ENCODE measurements around the gene ERI3.
"Not testable (repeated sequence)": the region's sequence is repeated elsewhere in the genome, so short reads cannot be mapped to it uniquely, and the experiment has no call there.

ERI3 gene

GRCh38 chr1:44213222-44214112, 141.6 kb downstream of the ERI3 start, which contains the start of gene DMAP1:
Gene DMAP1 (plus strand): TSS chr1:44213471. CDS start chr1:44213754, 283 bp downstream.
- TF ChIP-seq, protein P1, sequence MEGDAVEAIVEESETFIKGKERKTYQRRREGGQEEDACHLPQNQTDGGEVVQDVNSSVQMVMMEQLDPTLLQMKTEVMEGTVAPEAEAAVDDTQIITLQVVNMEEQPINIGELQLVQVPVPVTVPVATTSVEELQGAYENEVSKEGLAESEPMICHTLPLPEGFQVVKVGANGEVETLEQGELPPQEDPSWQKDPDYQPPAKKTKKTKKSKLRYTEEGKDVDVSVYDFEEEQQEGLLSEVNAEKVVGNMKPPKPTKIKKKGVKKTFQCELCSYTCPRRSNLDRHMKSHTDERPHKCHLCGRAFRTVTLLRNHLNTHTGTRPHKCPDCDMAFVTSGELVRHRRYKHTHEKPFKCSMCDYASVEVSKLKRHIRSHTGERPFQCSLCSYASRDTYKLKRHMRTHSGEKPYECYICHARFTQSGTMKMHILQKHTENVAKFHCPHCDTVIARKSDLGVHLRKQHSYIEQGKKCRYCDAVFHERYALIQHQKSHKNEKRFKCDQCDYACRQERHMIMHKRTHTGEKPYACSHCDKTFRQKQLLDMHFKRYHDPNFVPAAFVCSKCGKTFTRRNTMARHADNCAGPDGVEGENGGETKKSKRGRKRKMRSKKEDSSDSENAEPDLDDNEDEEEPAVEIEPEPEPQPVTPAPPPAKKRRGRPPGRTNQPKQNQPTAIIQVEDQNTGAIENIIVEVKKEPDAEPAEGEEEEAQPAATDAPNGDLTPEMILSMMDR (IDR thresholded peaks at IDR 0.05; ENCODE audit: insufficient read depth, missing control alignments) = no peak
- DNase-seq (ENCODE audit: insufficient read length, low spot score) = no peak
- FAIRE-seq = no peak

DNA sequence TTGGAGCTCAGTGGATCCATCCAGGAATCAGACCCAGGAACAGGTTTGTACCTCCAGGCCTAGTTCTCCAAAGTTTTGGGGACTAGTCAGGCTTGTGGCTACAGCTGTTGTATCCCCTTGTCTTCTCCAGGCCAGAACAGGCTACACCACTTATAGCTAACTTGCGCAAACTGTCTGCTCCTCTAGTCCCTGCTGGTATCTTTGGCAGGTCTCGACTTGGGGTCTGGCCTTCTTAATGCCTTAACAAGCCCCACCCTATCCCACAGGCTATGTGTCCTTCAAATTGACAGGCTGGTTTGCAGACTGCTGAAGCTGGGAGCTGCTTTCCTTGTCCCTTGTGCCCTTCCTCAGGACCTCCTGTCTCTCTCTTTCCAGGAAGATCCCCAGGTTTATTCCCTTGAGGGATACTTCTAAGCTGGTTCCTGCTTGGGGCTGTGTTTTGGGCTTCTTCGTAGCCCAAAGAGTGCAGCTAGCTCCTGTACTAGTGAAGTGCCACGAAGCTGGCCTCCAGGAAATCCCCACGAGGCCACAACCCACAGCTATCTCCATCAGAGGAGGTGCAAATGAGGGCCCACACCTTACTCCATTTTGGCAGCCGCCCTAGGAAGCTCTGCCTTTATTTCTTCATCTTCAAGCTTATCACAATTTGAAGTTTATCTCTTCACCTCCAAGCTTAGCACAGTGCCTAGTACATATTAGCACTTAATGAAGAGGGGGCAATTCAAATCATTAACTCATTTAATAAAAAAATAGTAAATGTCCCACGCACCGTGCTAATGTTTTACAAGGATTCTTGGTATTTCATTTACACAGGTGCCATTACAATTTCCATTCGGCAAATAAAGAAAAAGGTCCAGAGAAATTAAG, 142.5 kb downstream of the ERI3 start:
- TF ChIP-seq, protein P1 (IDR thresholded peaks at IDR 0.05; ENCODE audit: insufficient read depth, missing control alignments) = no peak
- FAIRE-seq (no peak), DNase-seq (ENCODE audit: insufficient read length, low spot score) (no peak)

- TF ChIP-seq, protein P1 (IDR thresholded peaks at IDR 0.05; ENCODE audit: insufficient read depth, missing control alignments) = no peak
- no peak for FAIRE-seq
- DNase-seq (ENCODE audit: insufficient read length, low spot score) = no peak
Measured at GRCh38 chr1:44210595-44210994, 144.5 kb downstream of the ERI3 start.

DNA sequence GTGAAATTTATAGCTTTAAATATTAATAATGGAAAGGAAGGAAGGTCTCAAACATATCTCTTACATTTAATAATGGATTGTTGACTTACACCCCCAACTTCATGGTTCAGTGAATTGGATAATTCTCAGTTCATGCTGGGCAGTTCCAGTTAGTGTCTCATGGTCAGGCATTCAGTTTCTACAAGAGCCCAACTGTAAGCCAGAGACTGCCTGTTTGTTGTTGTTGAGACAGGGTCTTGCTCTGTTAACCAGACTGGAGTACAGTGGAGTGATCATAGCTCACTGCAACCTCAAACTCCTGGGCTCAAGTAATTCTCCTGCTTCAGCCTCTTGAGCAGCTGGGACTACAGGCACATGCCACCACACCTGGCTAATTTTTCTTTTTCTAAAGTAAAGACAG, 146.8 kb downstream of the ERI3 start:
- FAIRE-seq = no peak
- TF ChIP-seq, protein P1 (IDR thresholded peaks at IDR 0.05; ENCODE audit: insufficient read depth, missing control alignments) = no peak
- no peak for DNase-seq (ENCODE audit: insufficient read length, low spot score)

- not testable (repeated sequence) for FAIRE-seq; DNase-seq (ENCODE audit: insufficient read length, low spot score)
Measured at GRCh38 chr1:44206545-44206944, 148.5 kb downstream of the ERI3 start.

- TF ChIP-seq, protein P1 (IDR thresholded peaks at IDR 0.05; ENCODE audit: insufficient read depth, missing control alignments) = no peak
- DNase-seq (ENCODE audit: insufficient read length, low spot score) (no peak), FAIRE-seq (no peak)
Measured at GRCh38 chr1:44200336-44200735, 154.7 kb downstream of the ERI3 start.

GRCh38 chr1:44174630-44175029, 180.4 kb downstream of the ERI3 start:
- FAIRE-seq = no peak

More at GRCh38 chr1:44174630-44175029, 180.4 kb downstream of the ERI3 start:
- DNase-seq (ENCODE audit: insufficient read length, low spot score) = no peak
- TF ChIP-seq, protein P1 (IDR thresholded peaks at IDR 0.05; ENCODE audit: insufficient read depth, missing control alignments) = no peak

All from D721Med (cell line).